GM12878 (cell line): ENCODE results near the gene ASB10. TPM values are rescaled to one million over a fixed set of nuclear protein-coding genes. Genes with fewer than 3 reads are reported as not detected.

Experiments
- ATAC-seq: fragments of 200-7000 bp; cut with Tn5 transposase; 3 replicates; pipeline ENCODE4 v1.9.1; 2020; ENCODE audit warnings: mild to moderate bottlenecking, moderate library complexity
- BruUV-seq: library from RNA; stranded (reverse); fragments of 400-500 nt; replicated peaks from 2 replicates; lab custom pipeline; 2021; lab: Mats Ljungman, UMichigan
- CTCF ChIA-PET: fragments of 300-600 bp; sonication (Branson Sonifier 250); formaldehyde crosslinking; extraction: SDS; loops from one replicate; lab custom pipeline; 2021; ENCODE audit warnings: inconsistent platforms; lab: Yijun Ruan, JAX
- POLR2A ChIA-PET: fragments of 350-600 bp; formaldehyde crosslinking; extraction: SDS; loops from one replicate; lab custom pipeline; 2021; ENCODE audit warnings: inconsistent platforms; lab: Charles Lee
- RAD21 ChIA-PET: fragments of 300-600 bp; sonication (Branson Sonifier 250); formaldehyde crosslinking; loops from one replicate; lab custom pipeline; 2023; ENCODE audit warnings: antibody characterized with exemption; ENCODE audit not compliant: unreplicated experiment; lab: Charles Lee
- SMC1A ChIA-PET: fragments of 300-600 bp; sonication (Branson Sonifier 250); formaldehyde crosslinking; loops from one replicate; lab custom pipeline; 2023; ENCODE audit not compliant: unreplicated experiment, uncharacterized antibody; lab: Charles Lee
- DNase-seq: peaks from one replicate; pipeline ENCODE4 v3.0.0-alpha.2; 2011; ENCODE audit warnings: low read depth, low spot score
- FAIRE-seq: peaks from 3 replicates; lab custom pipeline; 2011; peaks lifted over from hg19 to GRCh38; lab: Jason Lieb, UNC
- H2AFZ ChIP-seq: 2 replicates; pipeline ENCODE4 v1.6.0; 2011; ENCODE audit warnings: low read depth, low read length, control low read depth; ENCODE audit not compliant: control insufficient read depth
- H3K27ac ChIP-seq: 2 replicates; pipeline ENCODE4 v1.5.1; 2011; ENCODE audit warnings: control low read depth; ENCODE audit not compliant: control insufficient read depth, insufficient read depth
- H3K27me3 ChIP-seq, 2 experiments: replicated peaks in 1 of 2; 2 replicates each; pipeline versions ENCODE4 v1.6.0 to v1.6.1; 2011; ENCODE audit warnings: low read length in 1 of 2; ENCODE audit not compliant: control insufficient read depth in 2 of 2, insufficient read depth in 2 of 2
- H3K36me3 ChIP-seq, 2 experiments: 2 replicates each; pipeline ENCODE4 v1.5.1; 2011; ENCODE audit warnings: low read length in 1 of 2; ENCODE audit not compliant: control insufficient read depth in 2 of 2, insufficient read depth in 2 of 2
- H3K4me1 ChIP-seq: 2 replicates; pipeline ENCODE4 v1.6.1; 2011; ENCODE audit warnings: mild to moderate bottlenecking, low read length, moderate library complexity, mixed read lengths; ENCODE audit not compliant: control insufficient read depth, insufficient read depth
- H3K4me2 ChIP-seq: 2 replicates; pipeline ENCODE4 v1.6.0; 2011; ENCODE audit warnings: control low read depth; ENCODE audit not compliant: control insufficient read depth, insufficient read depth
- H3K4me3 ChIP-seq: fragments of 200-600 bp; sonication (generic); 2 replicates; pipeline ENCODE4 v1.5.1; 2016
- H3K79me2 ChIP-seq: 2 replicates; pipeline ENCODE4 v1.6.0; 2011; ENCODE audit warnings: low read length; ENCODE audit not compliant: control insufficient read depth, insufficient read depth
- H3K9ac ChIP-seq: 2 replicates; pipeline ENCODE4 v1.8.0; 2011; ENCODE audit warnings: low read length, control low read depth, mixed read lengths; ENCODE audit not compliant: control insufficient read depth, insufficient read depth
- H3K9me3 ChIP-seq: replicated peaks from 3 replicates; pipeline ENCODE4 v1.5.1; 2011; ENCODE audit warnings: mild to moderate bottlenecking, low read length; ENCODE audit not compliant: control insufficient read depth, insufficient read depth
- H4K20me1 ChIP-seq: 2 replicates; pipeline ENCODE4 v1.6.0; 2011; ENCODE audit not compliant: control insufficient read depth, insufficient read depth
- ASH2L ChIP-seq: fragments of 300-600, 200-600 bp; sonication (generic); IDR thresholded peaks from 2 replicates; pipeline ENCODE4 v1.6.1; 2017; ENCODE audit warnings: low read depth, mild to moderate bottlenecking, borderline replicate concordance
- CHD1 ChIP-seq: IDR thresholded peaks from 2 replicates; pipeline ENCODE4 v1.6.1; 2012; ENCODE audit warnings: low read depth, low read length, improper control_type of control experiment
- CREB1 ChIP-seq: IDR thresholded peaks from 2 replicates; pipeline ENCODE4 v1.6.1; 2012; ENCODE audit warnings: low read depth, mild to moderate bottlenecking, inconsistent platforms
- JUNB ChIP-seq: IDR thresholded peaks from 2 replicates; pipeline ENCODE4 v1.6.1; 2016; ENCODE audit warnings: antibody characterized with exemption, mild to moderate bottlenecking
- KDM1A ChIP-seq: fragments of 200-600 bp; sonication (generic); IDR thresholded peaks from 2 replicates; pipeline ENCODE4 v1.6.1; 2016; ENCODE audit warnings: borderline replicate concordance
- MLLT1 ChIP-seq: fragments of 450-650 bp; IDR thresholded peaks from 2 replicates; pipeline ENCODE4 v1.6.1; 2016; ENCODE audit warnings: mild to moderate bottlenecking
- PAX8 ChIP-seq: fragments of 450-650 bp; IDR thresholded peaks from 2 replicates; pipeline ENCODE4 v1.6.1; 2017; ENCODE audit warnings: mild to moderate bottlenecking, moderate library complexity
- RB1 ChIP-seq: fragments of 450-650 bp; formaldehyde crosslinking; IDR thresholded peaks from 2 replicates; pipeline ENCODE4 v1.6.1; 2017; ENCODE audit warnings: mild to moderate bottlenecking, borderline replicate concordance
- SPI1 ChIP-seq: IDR thresholded peaks from 2 replicates; pipeline ENCODE4 v1.6.1; 2011; ENCODE audit warnings: low read depth, mild to moderate bottlenecking, low read length, moderate library complexity, borderline replicate concordance; ENCODE audit not compliant: insufficient read depth
- TBL1XR1 ChIP-seq: IDR thresholded peaks from 2 replicates; pipeline ENCODE4 v1.6.1; 2012; ENCODE audit warnings: low read depth, low read length, improper control_type of control experiment
- ZNF207 ChIP-seq: fragments of 450-650 bp; IDR thresholded peaks from 2 replicates; pipeline ENCODE4 v1.6.1; 2014; ENCODE audit warnings: antibody characterized with exemption, mild to moderate bottlenecking, borderline replicate concordance
- WGBS: methylation state at CpG from one replicate; pipeline ENCODE4 v1.1.6; 2016; ENCODE audit warnings: low lambda C conversion rate; ENCODE audit not compliant: insufficient replicate concordance, insufficient coverage; ENCODE audit errors: missing lambda C conversion rate; 5-methylcytosine and 5-hydroxymethylcytosine counted together
- in situ Hi-C: fragments of 300-500 bp; cut with MboI; formaldehyde crosslinking; loops from 9 replicates; pipeline ENCODE4 v1.14.3; 2018; ENCODE audit warnings: mixed read lengths
- intact Hi-C: fragments of 100-400 bp; cut with micrococcal nuclease; formaldehyde crosslinking; loops from one replicate; pipeline ENCODE4 v1.14.2; 2022; ENCODE audit not compliant: unreplicated experiment
- polyA plus RNA-seq, 11 experiments: library from polyadenylated mRNA; depleted of rRNA in 4 of 11; unstranded in 6 of 11; stranded (reverse) in 5 of 11; fragments of >200 nt; fragmentation: Nextera tagmentation in 4 of 11; fragmentation: Illumina TruSeq in 1 of 11; extraction: Ambion mirVana in 4 of 11; extraction: Trizol in 1 of 11; gene quantifications; 1 replicate in 1 of 11; 2 replicates in 10 of 11; pipeline versions ENCODE4 v1.2.1 to v1.2.3, GENCODE V29; 2011 to 2016; ENCODE audit warnings: inconsistent platforms in 2 of 11, missing spikeins in 2 of 11, low read depth in 1 of 11
- total RNA-seq, 4 experiments: library from RNA; depleted of rRNA in 3 of 4; stranded (reverse); fragments of >200 nt in 3 of 4; fragmentation: Illumina TruSeq in 1 of 4; extraction: Trizol in 1 of 4; gene quantifications; 2 replicates each; pipeline versions ENCODE4 v1.2.1 to v1.2.3, GENCODE V29; 2013 to 2021
- TF ChIP-seq, protein P1 (sequence below): IDR thresholded peaks from 2 replicates; pipeline ENCODE4 v1.6.1; 2011; ENCODE audit warnings: borderline replicate concordance, low read depth, mild to moderate bottlenecking, moderate library complexity, mixed read lengths, low read length; ENCODE audit not compliant: insufficient read depth; ENCODE audit errors: extremely low read length

ASB10 gene
- total and polyA plus RNA-seq, 10 of the 15 experiments (the other 5 are each of a cell fraction or from before 2014, with no cell fraction given), result not detected

- POLR2A ChIA-PET, result no interaction called here
- ATAC-seq (no peak), FAIRE-seq (no peak), DNase-seq (no peak)
- H3K27me3 ChIP-seq, result peaks cover 4% of the 10 kb centered on the region in 2 experiments
- H3K9me3 ChIP-seq, result no peaks in the 10 kb centered on the region
- no peaks in the 10 kb centered on the region for H4K20me1 ChIP-seq
- TF ChIP-seq RB1 (no peak), PAX8 (no peak), ASH2L (no peak), JUNB (no peak), CHD1 (no peak), KDM1A (no peak), TBL1XR1 (no peak), CREB1 (no peak), MLLT1 (no peak), ZNF207 (no peak), SPI1 (no peak)
- TF ChIP-seq, protein P1, sequence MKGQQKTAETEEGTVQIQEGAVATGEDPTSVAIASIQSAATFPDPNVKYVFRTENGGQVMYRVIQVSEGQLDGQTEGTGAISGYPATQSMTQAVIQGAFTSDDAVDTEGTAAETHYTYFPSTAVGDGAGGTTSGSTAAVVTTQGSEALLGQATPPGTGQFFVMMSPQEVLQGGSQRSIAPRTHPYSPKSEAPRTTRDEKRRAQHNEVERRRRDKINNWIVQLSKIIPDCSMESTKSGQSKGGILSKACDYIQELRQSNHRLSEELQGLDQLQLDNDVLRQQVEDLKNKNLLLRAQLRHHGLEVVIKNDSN, result no peak
- no peaks in the 10 kb centered on the region for H3K79me2 ChIP-seq
- WGBS, result 59% methylated on average over 23 of the region's 23 CpGs
- CTCF ChIA-PET, result interaction anchor here (0.7 kb wide), 1 partner anchor 10 kb away, joined by 3 read pairs; no protein-coding TSS in a partner anchor
- no peak overlapping the region for H3K4me2 ChIP-seq
- intact Hi-C loops, result no loop called here
- in situ Hi-C loops, result no loop called here
- no peak overlapping the region for H3K9ac ChIP-seq
- no peaks in the 10 kb centered on the region for H3K4me1 ChIP-seq
- RAD21 ChIA-PET, result no interaction called here
- H2AFZ ChIP-seq, result no peak overlapping the region
- no peak overlapping the region for H3K27ac ChIP-seq
- H3K36me3 ChIP-seq, result no peaks in the 10 kb centered on the region
- SMC1A ChIA-PET, result no interaction called here
- BruUV-seq, result no TSS peak
- no peak overlapping the region for H3K4me3 ChIP-seq
Observed at GRCh38 chr7:151175793-151176311, 11.2 kb downstream of the ASB10 start.
